Gastroesophageal sphincter (tissue), 4 donors: Measurements from ENCODE around the gene CORO2B. TPM values are rescaled to one million over a fixed set of nuclear protein-coding genes. Genes with fewer than 3 reads are reported as not detected.

Experiments used
- ATAC-seq: fragments of 150-250 bp; one replicate; pipeline ENCODE4 v1.9.1; 2016; ENCODE audit warnings: mild to moderate bottlenecking, moderate library complexity
- H3K27ac ChIP-seq, 4 donors: fragments of 200-600 bp; sonication (generic) in 3 of 4; 1 replicate in 3 of 4; 2 replicates in 1 of 4; pipeline ENCODE4 v1.5.1; 2016 to 2019
- H3K27me3 ChIP-seq: fragments of 200-600 bp; sonication (generic); one replicate; pipeline ENCODE4 v1.5.1; 2019
- H3K36me3 ChIP-seq, 2 donors: fragments of 200-600 bp; sonication (generic); one replicate each; pipeline ENCODE4 v1.5.1; 2019; ENCODE audit warnings: control low read depth in 1 of 2
- H3K4me1 ChIP-seq, 3 donors: fragments of 200-600 bp; sonication (generic); 1 replicate in 2 of 3; 2 replicates in 1 of 3; pipeline ENCODE4 v1.5.1; 2016 to 2019; ENCODE audit warnings: control low read depth in 2 of 3
- H3K4me3 ChIP-seq, 2 donors: fragments of 200-600 bp; sonication (generic); one replicate each; pipeline ENCODE4 v1.5.1; 2019; ENCODE audit warnings: mild to moderate bottlenecking in 1 of 2, moderate library complexity in 1 of 2
- H3K9me3 ChIP-seq, 3 donors: fragments of 200-600 bp; sonication (generic); one replicate each; pipeline ENCODE4 v1.5.1; 2017 to 2019; ENCODE audit warnings: control low read depth in 2 of 3
- CTCF ChIP-seq, 4 experiments: fragments of 200-600 bp in 2 of 4; fragments of 450-650 bp in 2 of 4; sonication (generic) in 1 of 4; IDR thresholded peaks; one replicate each; pipeline ENCODE4 v1.5.1; 2017 to 2019; ENCODE audit warnings: antibody characterized with exemption in 4 of 4, mild to moderate bottlenecking in 2 of 4, moderate library complexity in 2 of 4
- EP300 ChIP-seq: sonication (generic); formaldehyde crosslinking; IDR thresholded peaks from one replicate; pipeline ENCODE4 v1.6.1; 2017; ENCODE audit warnings: antibody characterized with exemption, mild to moderate bottlenecking
- POLR2A ChIP-seq, 2 donors: fragments of 450-650 bp; IDR thresholded peaks; one replicate each; pipeline ENCODE4 v1.6.1; 2017; ENCODE audit warnings: antibody characterized with exemption in 2 of 2, mild to moderate bottlenecking in 2 of 2, moderate library complexity in 1 of 2
- POLR2AphosphoS5 ChIP-seq: sonication (generic); formaldehyde crosslinking; IDR thresholded peaks from one replicate; pipeline ENCODE4 v1.6.1; 2017; ENCODE audit warnings: antibody characterized with exemption
- WGBS, 2 donors: methylation state at CpG; one replicate each; pipeline ENCODE4 v1.1.5; 2018; ENCODE audit warnings: low coverage in 1 of 2; 5-methylcytosine and 5-hydroxymethylcytosine counted together
- total RNA-seq, 4 donors: library from RNA; depleted of rRNA; stranded (reverse); fragments of >200 nt; gene quantifications; one replicate each; pipeline ENCODE4 v1.1.0, GENCODE V29; 2016

The CORO2B gene
- total RNA-seq, 4 donors from 2014 or later: 3.2 to 9.1 (median 6.6) TPM

GRCh38 chr15:68561901-68562300 lies 16.9 kb upstream of the CORO2B start:
- peaks cover 52% of the 10 kb centered on the region for H3K27me3 ChIP-seq
- TF ChIP-seq EP300 (no peak), POLR2A (IDR thresholded peaks at IDR 0.05) (no peak), CTCF (IDR thresholded peaks at IDR 0.05) (no peak), POLR2AphosphoS5 (no peak)
- H3K9me3 ChIP-seq: no peaks in the 10 kb centered on the region
- no peak overlapping the region for H3K27ac ChIP-seq
- H3K4me3 ChIP-seq: no peak overlapping the region
- ATAC-seq: no peak
- 63% methylated on average over 3 of the region's 3 CpGs; no CpG with 5 or more reads in 1 of the 2 donors for WGBS, 2 donors
- H3K36me3 ChIP-seq: no peaks in the 10 kb centered on the region
- H3K4me1 ChIP-seq: peaks cover 0 to 17% (median 9%) of the 10 kb centered on the region in 3 donors

- 93 to 95% methylated on average over 5 of the region's 5 CpGs for WGBS, 2 donors
- ATAC-seq: no peak
- TF ChIP-seq POLR2AphosphoS5: no peak
- TF ChIP-seq POLR2A (IDR thresholded peaks at IDR 0.05): no peak
- TF ChIP-seq CTCF (IDR thresholded peaks at IDR 0.05): no peak
- no peak for TF ChIP-seq EP300
- H3K4me1 ChIP-seq: peaks cover 0 to 11% (median 6%) of the 10 kb centered on the region in 3 donors
- no peak overlapping the region for H3K4me3 ChIP-seq
- H3K27me3 ChIP-seq: peaks cover 52% of the 10 kb centered on the region
- H3K9me3 ChIP-seq: no peaks in the 10 kb centered on the region
- H3K36me3 ChIP-seq: no peaks in the 10 kb centered on the region
- H3K27ac ChIP-seq: no peak overlapping the region
Measured at GRCh38 chr15:68564173-68564572, 14.6 kb upstream of the CORO2B start.

GRCh38 chr15:68565234-68565633 lies 13.6 kb upstream of the CORO2B start:
- Histone ChIP-seq H3K4me1 (peaks cover 0 to under 1% (median 0%) of the 10 kb centered on the region in 3 donors), H3K9me3 (no peaks in the 10 kb centered on the region)
- ATAC-seq: no peak

GRCh38 chr15:68565726-68566125 lies 13.1 kb upstream of the CORO2B start:
- TF ChIP-seq POLR2AphosphoS5 (no peak), POLR2A (IDR thresholded peaks at IDR 0.05) (no peak), EP300 (no peak), CTCF (IDR thresholded peaks at IDR 0.05) (no peak)
- no peak overlapping the region for H3K27ac ChIP-seq
- no peaks in the 10 kb centered on the region for H3K36me3 ChIP-seq
- H3K27me3 ChIP-seq: peaks cover 53% of the 10 kb centered on the region
- no peak overlapping the region for H3K4me3 ChIP-seq
- WGBS, 2 donors: 87 to 100% methylated on average over 1 to 4 of the region's 4 CpGs
- ATAC-seq: no peak
- no peaks in the 10 kb centered on the region for H3K4me1 ChIP-seq
- no peaks in the 10 kb centered on the region for H3K9me3 ChIP-seq

More at GRCh38 chr15:68565234-68565633, 13.6 kb upstream of the CORO2B start:
- Histone ChIP-seq H3K36me3 (no peaks in the 10 kb centered on the region), H3K27ac (no peak overlapping the region), H3K27me3 (peaks cover 53% of the 10 kb centered on the region), H3K4me3 (no peak overlapping the region)
- no peak for TF ChIP-seq EP300
- TF ChIP-seq CTCF (IDR thresholded peaks at IDR 0.05): no peak
- TF ChIP-seq POLR2AphosphoS5: no peak
- no peak for TF ChIP-seq POLR2A (IDR thresholded peaks at IDR 0.05)

- no peaks in the 10 kb centered on the region for H3K36me3 ChIP-seq
- no peak overlapping the region for H3K27ac ChIP-seq
- H3K4me3 ChIP-seq: no peak overlapping the region
- peaks cover 53% of the 10 kb centered on the region for H3K27me3 ChIP-seq
- WGBS, 2 donors: 44 to 45% methylated on average over 5 of the region's 9 CpGs
- no peak for ATAC-seq
- no peaks in the 10 kb centered on the region for H3K9me3 ChIP-seq
- H3K4me1 ChIP-seq: no peaks in the 10 kb centered on the region
- TF ChIP-seq EP300: no peak
- no peak for TF ChIP-seq POLR2AphosphoS5
- TF ChIP-seq CTCF (IDR thresholded peaks at IDR 0.05): no peak
- no peak for TF ChIP-seq POLR2A (IDR thresholded peaks at IDR 0.05)
Measured at GRCh38 chr15:68566377-68566954, 12.3 kb upstream of the CORO2B start.
